NCI-H2107 treated with DMSO at 0.1 percent for 48 hours (cell line): ENCODE data around the gene SCYL3.

Source experiments
- DNase-seq: peaks from one replicate; lab custom pipeline; 2025; ENCODE audit not compliant: unreplicated experiment; lab: John Stamatoyannopoulos, UW

Gene SCYL3

GRCh38 chr1:169899519-169900217, 6.0 kb upstream of the SCYL3 start:
- DNase-seq: no peak

GRCh38 chr1:169896013-169896412, 2.3 kb upstream of the SCYL3 start:
- no peak for DNase-seq

GRCh38 chr1:169894424-169895145, 889 bp upstream of the SCYL3 start:
- peak; percentile 51 for DNase-seq

- DNase-seq: peak; percentile 22
Measured at GRCh38 chr1:169892927-169893644, 610 bp downstream of the SCYL3 start.

- DNase-seq: no peak
Measured at GRCh38 chr1:169892176-169892926, 1.3 kb downstream of the SCYL3 start.

GRCh38 chr1:169891539-169891885, 2.2 kb downstream of the SCYL3 start:
- DNase-seq: no peak

GRCh38 chr1:169890761-169891538, 2.7 kb downstream of the SCYL3 start:
- no peak for DNase-seq

GRCh38 chr1:169889871-169890270, 3.8 kb downstream of the SCYL3 start:
- no peak for DNase-seq

- no peak for DNase-seq
Measured at GRCh38 chr1:169886931-169887330, 6.8 kb downstream of the SCYL3 start.

GRCh38 chr1:169886422-169886821, 7.3 kb downstream of the SCYL3 start:
- no peak for DNase-seq

GRCh38 chr1:169885207-169885606, 8.5 kb downstream of the SCYL3 start:
- DNase-seq: no peak

- DNase-seq: no peak
Measured at GRCh38 chr1:169884634-169885033, 9.1 kb downstream of the SCYL3 start.

- no peak for DNase-seq
Measured at GRCh38 chr1:169882039-169882511, 11.6 kb downstream of the SCYL3 start.

GRCh38 chr1:169879034-169879840, 14.5 kb downstream of the SCYL3 start:
- no peak for DNase-seq

- no peak for DNase-seq
Measured at GRCh38 chr1:169878498-169878897, 15.2 kb downstream of the SCYL3 start.

- DNase-seq: no peak
Measured at GRCh38 chr1:169877800-169878491, 15.8 kb downstream of the SCYL3 start.

GRCh38 chr1:169874229-169874628, 19.5 kb downstream of the SCYL3 start:
- no peak for DNase-seq

- DNase-seq: no peak
Measured at GRCh38 chr1:169873582-169874199, 20.0 kb downstream of the SCYL3 start.

- no peak for DNase-seq
Measured at GRCh38 chr1:169872906-169873305, 20.8 kb downstream of the SCYL3 start.
